Kidney epithelial cell (primary cell): ENCODE measurements around the gene ELAC2. TPM values are rescaled to one million over a fixed set of nuclear protein-coding genes. Genes with fewer than 3 reads are reported as not detected.

Experiments
- DNase-seq: peaks from one replicate; pipeline ENCODE4 v3.0.0-alpha.2; 2010; ENCODE audit warnings: low read depth
- H3K27me3 ChIP-seq: 2 replicates; pipeline ENCODE4 v1.6.0; 2011; ENCODE audit warnings: low read length; ENCODE audit not compliant: control insufficient read depth, insufficient read depth
- H3K36me3 ChIP-seq: 2 replicates; pipeline ENCODE4 v1.5.1; 2011; ENCODE audit warnings: low read length; ENCODE audit not compliant: control insufficient read depth, insufficient read depth
- H3K4me3 ChIP-seq: 2 replicates; pipeline ENCODE4 v1.5.1; 2011; ENCODE audit warnings: low read depth, mild to moderate bottlenecking, control low read depth, low read length
- CTCF ChIP-seq: IDR thresholded peaks from 2 replicates; pipeline ENCODE4 v1.5.1; 2011; ENCODE audit warnings: mild to moderate bottlenecking, moderate library complexity, low read length, control low read depth, inconsistent platforms; ENCODE audit not compliant: insufficient read depth, poor library complexity, severe bottlenecking
- total RNA-seq: library from RNA; depleted of rRNA; stranded (reverse); fragments of >200 nt; gene quantifications from 2 replicates; pipeline ENCODE4 v1.2.3, GENCODE V29; 2015

Gene ELAC2
- total RNA-seq, 1 donor from 2014 or later: 73.7 TPM

GRCh38 chr17:13004336-13004735, 13.5 kb downstream of the ELAC2 start:
- no peak for TF ChIP-seq CTCF
- peaks cover 4% of the 10 kb centered on the region for H3K36me3 ChIP-seq
- no peak for DNase-seq

DNA sequence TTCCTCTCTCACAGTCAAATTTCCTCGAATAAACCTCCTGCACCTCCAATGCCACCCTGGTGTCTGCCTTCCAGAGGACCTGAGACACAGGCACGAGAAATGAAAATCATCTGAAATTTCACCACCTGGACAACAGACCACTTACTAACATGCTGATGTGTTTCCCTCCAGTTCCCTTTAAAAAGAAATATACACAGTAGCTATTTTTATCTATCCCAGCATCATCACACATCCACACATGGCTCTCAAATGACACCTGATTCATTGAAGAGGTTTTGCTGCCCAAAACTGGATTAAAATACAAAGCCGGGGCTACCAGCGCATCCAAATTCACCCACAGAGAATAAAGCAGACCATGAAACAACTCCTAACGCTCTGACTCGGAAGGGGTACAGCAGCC, 13.9 kb downstream of the ELAC2 start:
- Histone ChIP-seq H3K36me3 (peaks cover 5% of the 10 kb centered on the region), H3K27me3 (no peaks in the 10 kb centered on the region)
- TF ChIP-seq CTCF: no peak

More at GRCh38 chr17:13004336-13004735, 13.5 kb downstream of the ELAC2 start:
- Histone ChIP-seq H3K27me3 (no peaks in the 10 kb centered on the region), H3K4me3 (no peak overlapping the region)

DNA sequence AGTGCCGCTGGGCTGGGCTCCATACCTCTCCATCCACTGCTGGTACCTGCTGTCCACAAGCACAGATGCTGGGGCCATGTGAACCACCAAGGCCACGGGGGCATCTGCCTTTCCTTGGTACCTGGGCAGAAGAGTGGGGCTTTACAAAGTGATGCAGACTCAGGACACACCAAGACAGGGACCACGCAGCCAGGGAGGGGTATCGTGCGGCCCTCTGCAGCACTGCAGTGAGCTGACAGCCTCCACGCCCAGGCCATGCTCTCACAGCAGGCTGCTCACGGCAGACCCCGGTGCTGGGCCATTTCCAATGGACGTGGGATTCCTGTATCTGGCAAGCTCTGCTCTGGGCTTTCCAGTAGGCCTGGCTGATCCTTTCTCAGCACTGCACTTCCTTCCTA, 14.4 kb downstream of the ELAC2 start:
- H3K27me3 ChIP-seq: no peaks in the 10 kb centered on the region
- no peak for TF ChIP-seq CTCF
- DNase-seq: no peak
- peaks cover 5% of the 10 kb centered on the region for H3K36me3 ChIP-seq
- no peak overlapping the region for H3K4me3 ChIP-seq

More for the DNA sequence above, 13.9 kb downstream of the ELAC2 start:
- no peak overlapping the region for H3K4me3 ChIP-seq
- DNase-seq: no peak

GRCh38 chr17:13002761-13003453, 14.9 kb downstream of the ELAC2 start:
- DNase-seq: no peak
- Histone ChIP-seq H3K36me3 (peaks cover 5% of the 10 kb centered on the region), H3K27me3 (no peaks in the 10 kb centered on the region), H3K4me3 (no peak overlapping the region)
- TF ChIP-seq CTCF: peak; percentile 71

DNA sequence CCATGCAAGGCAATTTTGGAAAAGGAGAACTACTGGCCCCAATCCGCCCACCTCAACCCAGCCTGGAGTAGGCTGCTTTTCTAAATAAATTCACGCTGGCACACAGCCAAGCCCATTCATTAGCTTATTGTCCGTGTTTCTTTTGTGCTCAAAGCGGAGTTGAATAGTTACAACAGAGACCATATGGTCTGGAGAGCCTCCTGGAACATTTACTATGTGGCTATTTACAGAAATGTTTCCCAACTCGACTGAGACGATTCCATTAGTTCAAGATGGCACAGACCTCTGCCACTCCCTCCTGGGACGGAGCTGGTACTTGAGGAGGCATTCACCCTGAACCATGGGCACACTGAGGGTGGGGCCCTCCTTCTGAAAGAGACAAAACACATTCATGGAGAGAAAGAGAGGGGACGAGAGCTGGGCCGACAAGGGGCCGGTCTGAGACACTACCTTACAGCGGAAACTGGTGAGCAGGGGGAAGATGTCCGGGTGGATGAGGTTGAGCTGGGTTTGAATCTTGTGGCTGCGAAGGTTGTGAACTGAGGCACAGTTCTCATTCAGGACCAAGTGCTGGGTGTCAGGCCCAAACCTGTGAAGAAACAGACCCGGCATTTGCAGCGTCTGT, 15.7 kb downstream of the ELAC2 start:
- no peak for TF ChIP-seq CTCF
- H3K36me3 ChIP-seq: peaks cover 5% of the 10 kb centered on the region

More for the DNA sequence above, 15.7 kb downstream of the ELAC2 start:
- no peak for DNase-seq
- H3K4me3 ChIP-seq: no peak overlapping the region
- no peaks in the 10 kb centered on the region for H3K27me3 ChIP-seq
